Measurements from ENCODE around the gene SMIM12.
"Not testable (repeated sequence)": the region's sequence is repeated elsewhere in the genome, so short reads cannot be mapped to it uniquely, and the experiment has no call there.

SMIM12 gene

DNA sequence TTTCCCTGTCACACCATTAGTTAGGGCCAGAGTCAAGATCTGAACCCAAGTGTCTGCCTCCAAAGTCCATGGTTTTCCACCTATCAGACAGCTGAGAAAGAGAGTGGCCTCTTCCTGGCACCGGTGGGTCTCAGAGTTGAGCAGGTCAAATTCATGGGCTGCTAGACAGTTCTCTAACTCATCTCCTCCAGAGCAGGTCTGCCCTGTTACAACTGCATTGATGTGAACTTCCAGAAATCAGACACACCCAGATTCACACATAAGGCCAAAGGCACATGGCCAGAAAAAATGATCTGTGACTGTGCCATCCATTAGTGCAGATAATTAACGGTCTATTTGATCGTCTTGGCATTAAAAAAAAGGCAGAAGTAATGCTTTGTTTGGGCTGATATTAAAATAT is 17.5 kb downstream of the SMIM12 start:
- DNase-seq, result no peak

GRCh38 chr1:34840426-34840825 is 19.1 kb downstream of the SMIM12 start:
- no peak for DNase-seq

DNA sequence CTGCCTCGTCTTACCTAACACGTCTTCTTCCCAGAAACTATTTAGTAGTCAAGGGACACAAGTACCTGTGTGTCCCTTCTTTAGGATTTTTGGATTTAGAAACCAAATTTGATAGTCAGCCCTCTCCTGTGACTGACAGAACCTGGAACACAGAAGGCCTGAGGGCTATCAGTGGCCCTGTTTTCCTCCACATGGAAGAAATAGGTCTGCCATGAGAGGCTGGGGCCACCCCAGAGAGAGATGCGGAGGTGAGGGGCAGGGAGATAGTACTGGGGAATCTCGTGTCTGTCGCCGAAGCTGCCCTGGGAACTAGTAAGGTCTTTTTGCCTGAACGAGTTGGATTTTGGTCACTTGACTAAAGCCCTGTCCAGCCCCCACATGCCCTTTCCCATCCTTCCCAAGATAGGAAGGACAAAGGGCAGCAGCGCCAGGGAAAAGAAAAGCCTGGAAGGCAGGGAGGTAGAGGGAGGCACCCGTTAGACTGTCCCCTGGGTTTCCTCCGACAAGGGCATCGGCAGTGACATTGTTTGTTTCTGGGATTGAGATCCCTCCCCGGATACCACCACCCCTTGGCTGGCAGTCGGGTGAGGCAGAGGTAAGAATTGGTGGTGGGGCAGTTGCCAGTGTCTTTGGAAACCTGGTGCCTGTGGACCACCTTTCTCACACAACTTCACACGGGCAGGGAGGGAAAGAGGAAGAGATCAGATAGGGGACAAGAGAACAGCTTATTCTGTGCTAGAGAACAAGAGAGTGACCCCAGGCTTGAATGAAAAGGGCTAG is 19.8 kb downstream of the SMIM12 start:
- no peak for DNase-seq

DNA sequence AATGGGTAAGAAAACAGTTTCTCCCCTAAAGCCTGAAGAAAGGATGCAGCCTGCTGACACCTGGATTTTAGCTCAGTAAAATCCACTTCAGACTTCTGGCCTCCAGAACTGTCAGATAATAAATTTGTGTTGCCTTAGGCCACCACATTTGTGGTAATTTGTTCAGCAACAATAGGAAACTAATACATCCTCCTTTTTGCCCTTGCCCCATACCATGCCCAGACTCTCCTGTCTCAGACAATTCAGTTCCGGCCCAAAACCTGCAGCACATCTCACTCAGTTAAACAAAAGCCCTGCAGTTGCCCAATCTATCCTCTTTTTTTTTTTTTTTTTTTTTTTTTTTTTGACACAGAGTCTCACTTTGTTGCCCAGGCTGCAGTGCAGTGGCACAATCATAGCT is 25.8 kb downstream of the SMIM12 start:
- DNase-seq, result no peak

DNA sequence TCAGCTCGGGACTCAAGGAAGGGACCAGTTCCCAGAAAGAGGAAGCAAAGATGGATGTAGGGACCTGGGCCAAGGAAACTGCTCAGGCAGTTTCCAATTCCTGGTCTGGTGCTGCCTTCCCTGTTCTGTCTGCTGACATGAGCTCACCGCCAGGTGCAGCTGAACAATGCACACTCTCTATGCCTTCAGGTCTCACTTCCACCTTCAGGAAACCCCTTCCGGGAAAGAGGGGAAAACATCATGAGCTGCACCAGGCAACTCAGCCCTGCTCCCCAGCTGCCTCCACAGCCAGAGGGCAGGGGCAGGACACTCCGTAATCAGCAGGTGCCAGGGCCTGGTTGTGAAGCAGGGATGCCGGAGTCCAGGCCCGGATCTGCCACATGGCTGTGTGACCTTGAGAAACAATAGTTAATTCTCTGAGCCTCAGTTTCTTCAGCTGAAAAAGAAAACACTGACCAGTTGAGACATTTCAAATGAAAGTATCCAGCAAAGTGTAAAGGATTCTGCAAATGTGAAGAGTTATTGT is 27.8 kb downstream of the SMIM12 start:
- no peak for DNase-seq

- DNase-seq, result no peak
These were observed 30.3 kb downstream of the SMIM12 start for GRCh38 chr1:34829250-34829649.

DNA sequence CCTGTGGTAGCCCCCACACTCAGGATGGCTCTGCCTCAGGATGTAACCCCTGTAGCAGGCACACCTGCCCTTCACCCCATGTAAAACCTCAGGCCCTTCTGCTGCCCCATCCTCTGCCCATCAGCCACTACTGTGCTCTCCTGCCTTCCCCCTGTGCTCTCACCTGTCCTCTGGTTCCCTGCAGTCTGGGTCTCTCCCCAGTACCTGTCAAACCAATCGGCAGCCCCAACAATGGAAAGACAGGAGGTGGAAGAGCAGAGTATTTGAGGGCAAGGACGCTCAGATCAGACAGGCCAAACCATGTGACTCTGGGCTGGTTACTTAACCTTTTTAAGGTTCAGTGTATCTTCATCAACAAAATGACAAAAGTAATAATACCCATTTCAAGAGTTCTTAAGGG is 30.9 kb downstream of the SMIM12 start:
- DNase-seq, result no peak

DNA sequence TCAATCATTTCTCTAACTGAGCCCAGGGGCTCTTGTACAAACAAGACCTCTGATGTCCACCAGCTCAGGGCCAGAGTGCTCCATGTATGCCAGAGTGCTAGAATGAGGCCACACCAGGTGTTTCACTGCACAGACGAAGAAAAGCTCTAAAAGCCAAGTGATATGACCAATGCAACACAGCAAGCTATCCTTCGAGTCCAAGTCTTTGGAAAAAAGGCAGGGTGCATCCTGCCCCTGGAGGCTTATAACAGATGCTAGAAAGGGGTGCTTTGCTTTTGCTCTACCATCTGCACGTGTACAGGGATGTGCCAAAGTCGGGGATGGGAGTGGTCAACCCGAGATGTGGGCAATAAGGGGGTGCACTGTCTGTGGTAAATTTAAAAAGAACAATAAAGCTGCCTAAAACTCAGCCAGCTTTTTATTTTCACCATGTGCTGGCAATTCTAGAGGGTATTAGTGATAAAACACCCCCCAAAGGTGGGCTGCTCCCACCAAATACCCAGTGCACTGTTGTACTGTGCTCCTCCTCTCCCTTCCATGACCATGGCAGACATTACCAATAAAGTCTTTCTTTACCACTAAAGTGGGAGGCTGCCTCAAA is 32.1 kb downstream of the SMIM12 start:
- no peak for DNase-seq

DNA sequence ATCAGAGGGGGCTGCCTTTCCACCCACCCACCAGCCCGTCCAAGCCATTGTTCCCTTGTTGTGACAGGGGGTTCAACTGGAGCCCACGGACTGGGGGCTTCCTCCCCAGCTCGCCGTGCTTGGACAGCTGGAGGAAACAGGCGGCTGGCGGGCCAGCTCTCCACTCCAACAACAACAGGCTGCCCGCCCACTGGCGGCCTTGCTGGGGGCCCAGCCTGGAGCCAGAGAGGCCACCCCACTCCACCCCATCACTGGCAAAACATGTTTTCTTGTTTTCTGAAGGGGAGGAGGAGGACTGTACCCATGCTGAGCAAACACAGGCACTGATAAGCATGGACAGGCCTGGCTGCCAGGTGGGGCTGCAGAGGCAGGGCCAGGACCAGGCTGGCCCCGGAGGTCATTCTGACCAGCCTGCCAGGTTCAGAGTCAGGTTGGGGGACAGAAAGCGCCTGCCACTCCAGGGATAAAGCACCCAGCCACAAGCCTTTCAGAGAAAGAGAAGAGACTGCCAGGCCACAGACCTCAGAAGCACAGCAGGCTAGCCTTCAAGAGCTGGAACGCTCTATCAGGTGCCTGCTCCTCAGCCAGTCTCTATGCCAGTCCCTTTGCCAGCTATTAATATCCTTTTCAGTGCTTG is 34.0 kb downstream of the SMIM12 start:
- DNase-seq, result no peak

- no peak for DNase-seq
These were observed 34.6 kb downstream of the SMIM12 start for GRCh38 chr1:34824817-34825454.

- no peak for DNase-seq
These were observed 37.3 kb downstream of the SMIM12 start for GRCh38 chr1:34822202-34822601.

GRCh38 chr1:34818862-34819261 is 40.7 kb downstream of the SMIM12 start:
- DNase-seq, result not testable (repeated sequence)

DNA sequence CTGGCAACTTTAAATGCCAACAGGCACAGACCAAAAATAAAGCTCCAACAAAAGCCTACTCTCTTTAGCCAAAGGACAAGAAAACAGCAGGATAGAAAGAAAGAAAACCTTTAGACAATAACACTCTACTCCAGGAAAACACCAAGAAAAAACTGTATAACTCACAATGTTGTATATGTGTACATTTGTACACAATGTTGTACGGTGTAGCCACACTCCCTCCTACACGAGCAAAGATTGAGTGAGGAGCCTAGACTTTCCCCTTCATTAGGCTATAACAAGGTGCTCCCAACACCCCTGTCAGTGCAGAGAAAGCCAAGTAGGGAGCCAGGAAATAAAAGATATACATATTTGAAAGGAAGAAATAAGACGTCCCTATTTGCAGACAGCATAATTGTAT is 42.8 kb downstream of the SMIM12 start:
- DNase-seq, result no peak

GRCh38 chr1:34816332-34816731 is 43.2 kb downstream of the SMIM12 start:
- DNase-seq, result no peak

GRCh38 chr1:34810781-34811180 is 48.8 kb downstream of the SMIM12 start:
- DNase-seq, result not testable (repeated sequence)

GRCh38 chr1:34808051-34808810 is 51.3 kb downstream of the SMIM12 start:
- DNase-seq, result no peak

DNA sequence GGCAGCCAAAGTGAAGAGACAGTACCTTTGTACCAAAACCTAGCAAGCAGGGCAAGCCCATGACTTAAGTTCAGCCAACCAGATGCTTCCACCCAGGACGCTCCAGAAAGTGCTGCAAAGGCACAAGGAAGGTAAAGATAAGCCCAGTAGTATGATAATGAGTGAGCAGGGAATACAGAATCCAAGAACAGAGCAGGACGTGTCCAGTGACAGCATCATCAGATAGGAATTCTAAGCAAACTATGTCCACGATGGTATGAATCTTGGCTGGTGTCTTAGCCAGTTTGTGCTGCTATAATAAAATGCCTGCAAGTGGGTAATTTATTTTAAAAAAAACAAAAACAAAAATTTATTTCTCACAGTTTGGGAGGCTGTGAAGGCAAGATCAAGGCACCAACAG is 53.2 kb downstream of the SMIM12 start:
- no peak for DNase-seq

DNA sequence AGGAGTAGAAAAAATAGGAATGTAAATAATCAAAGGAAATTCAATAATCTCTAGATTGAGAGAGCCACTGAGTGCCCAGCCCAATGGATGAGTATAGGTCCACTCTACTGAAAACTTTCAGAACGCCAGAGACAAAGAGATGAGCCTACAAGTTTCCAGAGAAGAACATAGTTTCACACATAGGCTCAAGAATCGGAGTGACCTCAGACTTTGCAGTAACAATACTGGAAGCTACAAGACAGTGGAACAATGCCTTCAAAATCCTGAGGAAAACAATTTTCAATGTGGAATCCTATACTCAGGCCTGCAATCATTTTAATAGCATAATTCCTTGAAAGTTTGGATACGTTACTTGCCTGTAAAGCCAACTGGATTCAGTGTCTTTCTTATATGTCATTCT is 55.8 kb downstream of the SMIM12 start:
- no peak for DNase-seq

All from DMS79 treated with DMSO at 0.1 percent for 48 hours (cell line).